CD4-positive, alpha-beta T cell treated with Interferon alpha-2 for 1 hour (primary cell): ENCODE measurements around the gene CHRNB2.

Source experiments
- DNase-seq, 2 donors: peaks; one replicate each; pipeline ENCODE4 v3.0.0-alpha.2; 2020 to 2022

CHRNB2 gene

DNA sequence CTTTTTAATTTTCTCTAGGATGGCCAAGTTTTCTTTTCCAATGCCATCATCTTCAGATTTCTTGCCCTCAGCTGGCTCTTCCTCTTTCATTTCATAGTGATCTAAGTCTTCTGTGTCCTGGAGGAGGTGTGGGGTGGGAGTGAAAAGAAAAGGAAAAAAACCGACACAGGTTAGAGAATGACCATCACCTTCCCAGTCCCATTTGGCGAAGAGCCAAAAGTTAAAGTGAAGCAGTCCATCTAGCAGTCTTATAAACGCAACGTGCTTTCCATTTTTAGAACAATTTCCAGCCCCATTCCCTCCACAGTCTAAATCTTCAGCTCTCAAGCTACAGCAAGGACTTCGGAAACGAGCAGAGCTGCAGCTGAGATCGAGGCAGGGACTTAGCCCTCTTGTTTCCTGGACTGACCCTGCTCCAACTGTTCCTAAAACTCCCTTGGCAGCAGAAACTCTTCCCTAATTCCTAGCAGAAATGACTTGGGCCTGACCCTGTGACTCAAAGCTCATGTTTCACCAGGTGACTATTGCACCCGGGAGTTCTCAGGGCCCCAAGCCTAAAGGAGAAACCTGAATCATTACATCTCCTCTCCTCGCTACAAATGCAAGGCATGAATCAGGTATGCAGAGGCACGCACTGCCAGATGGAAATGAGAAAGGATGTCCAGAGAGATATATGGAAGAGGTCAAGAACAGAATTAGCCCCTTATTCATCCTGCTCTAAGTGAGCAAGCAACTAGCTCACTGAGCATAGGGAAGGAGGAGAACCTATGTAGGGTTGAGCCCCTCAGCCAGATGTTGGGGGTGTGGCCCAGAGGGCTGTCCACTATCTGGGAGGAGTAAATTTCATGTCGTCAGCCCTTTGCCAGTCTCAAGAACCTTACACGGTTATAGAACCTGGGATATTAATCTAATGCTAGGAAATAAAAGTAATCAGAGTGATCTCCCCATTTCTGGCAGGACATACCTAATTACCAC lies 14.2 kb upstream of the CHRNB2 start:
- no peak for DNase-seq

DNA sequence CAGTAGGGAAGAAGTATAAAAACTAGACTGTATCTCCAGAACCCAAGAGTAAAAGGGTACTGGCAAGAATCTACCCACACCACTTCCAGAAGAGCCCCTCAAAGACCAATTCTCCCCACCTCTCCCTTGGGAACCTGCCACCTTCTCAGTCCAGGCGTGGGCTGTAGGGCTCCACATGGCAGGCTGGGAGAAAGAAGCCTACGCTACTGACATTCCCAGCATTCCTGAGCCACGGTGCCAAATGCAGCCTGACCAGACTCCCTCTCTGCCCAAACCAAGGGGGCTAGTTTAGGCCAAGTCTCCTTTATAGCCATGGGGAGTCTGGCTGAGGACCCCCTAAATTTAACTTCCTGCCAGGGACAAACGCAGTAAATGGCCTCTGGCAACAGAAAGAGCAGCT lies 11.2 kb upstream of the CHRNB2 start:
- DNase-seq, result no peak

DNA sequence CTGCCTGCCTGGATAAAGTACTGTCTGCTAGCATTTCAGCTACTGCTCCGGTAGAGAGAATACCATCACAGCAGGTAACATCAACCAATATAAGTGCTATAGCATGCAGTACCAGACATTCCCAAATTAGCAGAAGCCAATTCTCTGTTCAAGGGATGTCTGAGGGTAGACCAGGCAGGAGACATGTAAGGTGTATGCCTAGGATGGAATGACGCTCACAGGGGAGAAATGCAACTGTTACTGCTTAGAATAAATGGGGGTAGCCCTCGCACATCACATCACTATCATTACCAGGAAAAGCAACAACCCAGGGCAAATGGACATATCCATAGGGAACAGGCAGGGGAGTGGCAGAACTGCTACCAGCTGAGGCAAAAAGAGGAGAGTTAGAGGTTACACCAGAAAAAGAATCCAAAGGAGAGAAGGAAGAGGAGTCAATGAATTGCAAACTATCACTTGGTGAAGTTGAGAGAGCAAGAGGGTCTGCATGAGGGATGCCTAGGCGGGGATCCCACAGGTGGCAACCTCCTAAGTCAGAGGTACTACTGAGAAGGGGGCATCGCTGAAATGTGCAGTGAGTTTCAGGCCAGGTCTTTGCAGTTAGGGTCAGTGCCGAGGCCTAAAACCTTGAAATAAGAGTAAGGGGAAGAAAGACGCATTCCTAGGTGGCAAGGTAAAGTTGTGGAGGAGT lies 10.2 kb upstream of the CHRNB2 start:
- DNase-seq, result no peak

DNA sequence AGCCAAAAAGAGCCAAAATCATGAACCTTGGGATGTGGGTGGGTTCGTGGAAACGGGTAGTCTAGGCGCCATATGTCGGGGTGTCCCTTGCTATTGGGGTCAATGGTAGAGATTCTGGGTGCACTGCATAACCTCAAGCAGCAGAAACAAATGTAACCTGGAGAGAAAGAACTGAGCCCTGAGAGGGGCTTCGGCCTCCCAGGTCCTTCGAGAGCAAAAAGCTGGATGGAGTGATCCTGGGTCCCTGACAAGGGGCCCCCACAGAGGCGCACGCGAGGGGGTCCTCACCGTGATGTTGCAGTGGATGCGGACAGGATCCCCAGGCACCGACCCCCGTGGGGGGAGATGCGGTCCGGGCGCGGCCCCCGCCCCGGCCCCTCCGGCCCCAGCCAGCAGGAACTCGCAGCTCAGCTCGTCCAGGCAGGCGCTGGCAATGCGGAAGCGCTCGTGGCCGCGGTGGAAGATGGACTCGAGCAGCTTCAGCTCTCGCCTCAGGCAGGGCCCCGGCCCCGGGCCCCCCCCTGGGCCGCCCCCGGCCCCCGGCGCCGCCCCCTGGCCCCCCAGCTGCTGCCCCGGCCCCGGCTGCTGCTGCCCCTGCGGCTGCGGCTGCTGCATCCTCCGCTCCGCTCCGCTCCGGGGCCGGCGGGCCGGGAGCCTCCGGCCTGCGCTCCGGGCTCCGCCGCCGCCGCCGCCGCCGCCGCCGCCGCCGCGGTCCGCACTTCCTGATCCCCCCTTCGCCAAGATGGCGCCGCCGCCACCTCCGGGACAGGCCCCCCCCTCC lies 9.4 kb upstream of the CHRNB2 start, which contains the start of gene UBE2Q1:
UBE2Q1 (minus strand) TSS at position 724 of the 781 bp plus-strand sequence; CDS start at position 615, 109 bp downstream.
- peak in 1 of 2 donors; percentile 28 for DNase-seq

DNA sequence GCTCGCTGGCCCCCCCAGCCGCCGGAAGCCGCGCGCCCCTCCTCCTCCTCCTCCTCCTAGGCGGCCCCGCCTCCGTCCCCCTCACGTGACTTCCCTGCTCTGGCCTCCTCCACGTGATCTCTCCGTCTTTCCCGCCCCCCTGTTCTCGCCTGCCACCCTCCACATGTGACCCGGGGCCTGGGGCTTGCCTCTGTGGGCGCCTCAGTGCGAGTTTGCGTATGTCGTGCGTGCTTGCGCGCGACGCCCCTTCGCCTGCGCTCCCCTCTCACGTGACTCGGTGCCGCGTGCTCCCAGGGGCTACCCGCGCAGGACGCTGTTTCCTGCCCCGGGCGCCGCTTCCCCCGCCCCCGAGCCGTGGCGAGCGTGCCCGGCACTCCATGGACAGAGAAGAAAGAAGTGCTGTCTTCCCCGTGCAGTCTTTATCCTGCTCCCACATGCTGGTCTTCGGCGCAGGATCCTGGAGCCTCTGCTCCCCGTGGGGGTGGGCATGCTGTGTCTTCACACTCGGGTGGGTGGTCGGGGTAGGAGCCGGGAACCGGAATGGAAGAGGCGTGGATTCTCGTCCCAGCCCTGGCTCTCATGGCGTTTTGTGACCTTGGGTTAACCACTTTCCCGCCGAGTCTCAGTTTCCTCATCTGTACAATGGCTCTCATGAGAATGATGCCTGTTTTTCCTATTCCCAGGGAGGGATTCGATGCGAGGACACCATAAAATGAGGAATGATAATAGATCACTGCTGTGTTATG lies 8.7 kb upstream of the CHRNB2 start:
- DNase-seq, result peak; percentile 100

DNA sequence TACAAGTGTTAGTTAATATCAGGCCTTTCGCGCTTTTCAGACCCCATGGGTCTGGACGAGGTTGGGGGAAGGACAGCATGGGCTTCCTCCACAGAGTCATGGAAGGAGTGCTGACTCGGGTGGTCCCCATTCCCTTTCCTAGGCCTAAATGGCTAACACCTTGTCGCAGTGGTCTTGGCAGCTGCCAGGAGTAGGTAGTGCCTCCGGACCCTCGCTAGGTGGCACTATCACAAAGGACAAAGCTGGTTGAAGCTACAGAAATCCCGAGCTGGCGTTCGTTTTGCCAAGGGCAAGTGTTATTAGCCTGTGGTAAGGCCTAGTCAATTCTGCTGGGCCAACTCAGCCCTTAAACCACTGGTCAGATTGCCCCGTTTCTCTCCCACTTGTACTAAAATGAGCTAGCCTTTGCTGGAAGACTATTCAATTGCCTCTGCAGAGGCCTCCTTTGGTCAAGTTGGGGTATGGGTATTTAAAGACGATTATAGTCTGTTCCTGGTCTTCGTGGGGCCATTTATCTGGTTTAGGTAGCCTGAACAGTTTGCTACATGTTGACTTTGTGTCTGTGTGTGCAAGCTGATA lies 8.0 kb upstream of the CHRNB2 start:
- DNase-seq, result peak; percentile 85 to 89

DNA sequence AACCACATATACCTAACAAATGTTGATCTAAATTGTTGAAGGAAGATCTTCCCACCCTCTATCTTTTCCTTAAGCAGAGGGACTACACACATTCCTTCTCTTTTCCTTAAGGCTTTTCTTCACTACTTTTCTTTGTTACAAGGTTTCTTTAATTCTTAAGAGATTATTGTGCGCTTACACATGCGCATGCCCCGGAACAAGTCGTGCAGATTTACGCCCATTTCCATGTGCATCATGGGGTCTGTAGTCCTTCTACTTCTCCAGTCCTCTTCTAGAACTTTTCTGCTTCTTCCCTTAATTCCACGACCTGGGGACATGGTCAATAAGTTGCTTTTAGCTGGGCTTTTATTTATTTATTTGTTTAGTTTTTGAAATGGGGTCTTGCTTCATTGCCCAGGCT lies 1.7 kb upstream of the CHRNB2 start:
- no peak for DNase-seq

DNA sequence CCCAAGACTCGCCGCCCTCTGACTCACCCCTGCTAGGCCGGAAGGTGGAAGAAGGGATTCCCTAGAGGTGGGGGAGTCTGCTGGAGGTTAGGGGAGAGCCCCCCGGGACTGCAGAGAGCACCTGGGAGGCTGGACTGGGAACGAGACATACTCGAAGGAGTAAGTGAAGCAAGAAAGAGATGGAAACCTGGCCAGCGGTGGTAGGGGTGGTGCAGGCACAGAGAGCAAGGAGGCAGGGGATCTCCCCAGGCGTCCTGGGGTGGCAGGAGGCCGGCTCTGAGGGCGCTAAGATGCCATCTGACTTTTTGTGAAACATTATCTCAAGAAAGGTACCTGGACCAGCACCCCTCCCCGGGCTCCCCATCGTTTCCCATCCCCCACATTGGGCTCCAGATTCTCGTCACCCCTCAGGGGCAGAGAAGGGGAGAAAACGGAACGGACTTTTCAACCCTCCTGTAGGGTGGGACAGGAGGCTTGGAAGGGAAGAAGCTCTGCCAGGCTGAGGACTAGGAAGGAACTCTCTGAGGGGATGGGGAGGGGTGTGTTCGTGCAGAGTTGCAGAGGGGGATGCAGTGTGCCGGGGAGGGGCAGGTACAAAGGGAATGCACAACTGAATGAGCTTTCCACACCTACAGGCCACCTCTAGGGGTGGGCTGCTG lies 708 bp downstream of the CHRNB2 start:
- DNase-seq, result no peak

DNA sequence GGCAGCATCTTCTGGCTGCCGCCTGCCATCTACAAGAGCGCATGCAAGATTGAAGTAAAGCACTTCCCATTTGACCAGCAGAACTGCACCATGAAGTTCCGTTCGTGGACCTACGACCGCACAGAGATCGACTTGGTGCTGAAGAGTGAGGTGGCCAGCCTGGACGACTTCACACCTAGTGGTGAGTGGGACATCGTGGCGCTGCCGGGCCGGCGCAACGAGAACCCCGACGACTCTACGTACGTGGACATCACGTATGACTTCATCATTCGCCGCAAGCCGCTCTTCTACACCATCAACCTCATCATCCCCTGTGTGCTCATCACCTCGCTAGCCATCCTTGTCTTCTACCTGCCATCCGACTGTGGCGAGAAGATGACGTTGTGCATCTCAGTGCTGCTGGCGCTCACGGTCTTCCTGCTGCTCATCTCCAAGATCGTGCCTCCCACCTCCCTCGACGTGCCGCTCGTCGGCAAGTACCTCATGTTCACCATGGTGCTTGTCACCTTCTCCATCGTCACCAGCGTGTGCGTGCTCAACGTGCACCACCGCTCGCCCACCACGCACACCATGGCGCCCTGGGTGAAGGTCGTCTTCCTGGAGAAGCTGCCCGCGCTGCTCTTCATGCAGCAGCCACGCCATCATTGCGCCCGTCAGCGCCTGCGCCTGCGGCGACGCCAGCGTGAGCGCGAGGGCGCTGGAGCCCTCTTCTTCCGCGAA lies 3.8 kb downstream of the CHRNB2 start:
- no peak for DNase-seq

DNA sequence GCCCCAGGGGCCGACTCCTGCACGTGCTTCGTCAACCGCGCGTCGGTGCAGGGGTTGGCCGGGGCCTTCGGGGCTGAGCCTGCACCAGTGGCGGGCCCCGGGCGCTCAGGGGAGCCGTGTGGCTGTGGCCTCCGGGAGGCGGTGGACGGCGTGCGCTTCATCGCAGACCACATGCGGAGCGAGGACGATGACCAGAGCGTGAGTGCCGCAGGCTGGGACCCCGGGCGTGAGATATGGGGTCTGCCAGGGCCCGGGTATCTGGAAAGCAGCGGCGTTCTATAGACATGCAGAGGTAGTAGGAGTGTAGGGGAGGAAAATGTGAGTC lies 4.3 kb downstream of the CHRNB2 start:
- no peak for DNase-seq

DNA sequence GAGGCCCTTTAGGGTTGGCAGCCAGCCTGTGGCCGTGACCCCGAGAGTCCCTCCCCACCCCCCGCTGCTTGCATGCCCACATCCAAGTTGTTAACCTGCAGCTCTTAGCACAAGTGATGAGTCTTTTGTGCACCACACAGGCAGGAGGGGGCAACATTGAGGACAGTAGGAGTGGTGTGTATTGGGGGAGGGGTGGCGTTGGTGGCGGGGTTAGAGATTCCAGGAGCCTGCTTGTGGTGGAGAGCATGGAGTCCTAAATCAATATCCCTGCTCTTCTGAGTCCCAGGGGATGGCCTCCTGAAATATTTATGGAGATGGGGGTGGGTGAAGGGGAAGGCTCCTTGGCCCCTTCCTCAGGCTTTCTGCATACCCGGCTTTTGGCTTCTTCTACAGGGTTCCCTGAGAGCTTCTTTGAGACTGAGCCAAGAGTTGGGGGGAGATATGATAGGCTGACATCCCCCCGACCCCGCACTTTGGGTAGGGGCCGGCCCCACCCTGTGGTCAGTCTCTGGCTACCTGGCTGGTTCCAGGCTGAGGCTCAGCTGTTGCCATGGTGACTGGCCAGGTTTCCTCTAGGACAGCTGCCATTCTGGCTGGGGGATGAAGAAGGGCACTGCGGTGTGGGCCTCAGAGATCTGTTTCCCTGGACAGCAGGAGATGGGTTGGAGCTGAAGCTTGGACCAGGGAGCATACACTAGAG lies 5.0 kb downstream of the CHRNB2 start:
- DNase-seq, result no peak

DNA sequence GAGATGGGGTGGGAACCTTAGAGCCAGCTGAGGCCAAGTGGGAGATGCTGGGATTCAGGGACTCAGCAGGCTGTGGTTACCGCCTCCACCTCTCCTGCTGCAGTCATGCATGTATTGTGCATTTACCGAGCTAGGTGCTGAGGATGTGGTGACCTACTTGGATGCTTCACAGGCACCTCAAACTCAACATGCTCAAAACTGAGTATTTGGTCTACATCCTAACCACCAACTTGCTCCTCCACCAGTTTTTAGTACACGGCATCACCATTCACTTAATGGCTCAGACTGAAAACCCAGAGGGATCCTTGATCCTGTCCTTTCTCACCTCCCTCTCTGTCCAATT lies 5.6 kb downstream of the CHRNB2 start:
- DNase-seq, result no peak

DNA sequence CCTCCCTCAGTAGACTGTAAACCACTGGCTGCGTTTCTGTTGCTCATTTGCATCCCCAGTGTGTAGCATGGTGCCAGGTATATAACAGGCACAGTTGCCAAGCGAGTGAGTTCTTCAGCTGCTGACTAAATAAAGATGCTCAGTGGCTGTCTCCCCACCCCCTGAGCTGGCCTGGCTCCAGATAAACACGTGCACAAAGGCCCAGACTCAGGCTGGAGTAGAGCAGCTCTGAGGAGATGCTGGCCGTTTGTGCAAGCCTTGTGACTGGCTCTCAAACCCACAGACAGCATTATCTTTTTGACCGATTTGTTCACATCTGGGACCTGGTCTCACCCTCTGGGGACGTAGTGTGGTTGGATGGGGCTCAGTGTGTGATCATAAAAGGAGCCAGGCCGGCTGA lies 7.1 kb downstream of the CHRNB2 start:
- no peak for DNase-seq

DNA sequence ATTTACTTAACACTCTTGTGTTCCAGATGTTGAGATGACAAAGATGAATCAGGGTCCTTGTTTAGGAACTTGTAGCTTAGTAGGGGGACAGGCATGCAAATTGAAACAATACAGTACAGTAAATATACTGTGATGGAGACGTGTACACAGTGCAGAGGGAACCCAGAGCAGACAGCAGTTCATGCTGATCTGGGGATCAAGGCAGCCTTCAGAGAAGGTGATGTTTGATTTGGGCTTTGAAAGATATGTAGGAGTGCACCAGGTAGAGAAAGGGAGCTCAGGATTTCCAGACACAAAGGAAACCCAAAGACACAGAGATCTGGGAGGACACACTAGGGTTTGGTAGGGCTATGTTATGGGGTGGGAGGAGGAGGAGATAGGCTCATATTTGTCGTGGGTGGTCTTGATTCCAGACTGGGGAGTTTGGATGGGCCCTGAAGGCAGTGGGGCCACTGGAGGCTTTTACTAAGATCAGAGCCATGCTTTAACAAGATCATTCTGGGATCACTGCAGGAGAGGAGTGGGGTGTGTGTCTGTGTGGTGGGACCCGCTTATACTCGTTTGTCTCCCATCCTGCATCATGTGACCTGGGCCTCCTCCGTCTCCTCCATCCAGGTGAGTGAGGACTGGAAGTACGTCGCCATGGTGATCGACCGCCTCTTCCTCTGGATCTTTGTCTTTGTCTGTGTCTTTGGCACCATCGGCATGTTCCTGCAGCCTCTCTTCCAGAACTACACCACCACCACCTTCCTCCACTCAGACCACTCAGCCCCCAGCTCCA lies 7.8 kb downstream of the CHRNB2 start:
- no peak for DNase-seq

DNA sequence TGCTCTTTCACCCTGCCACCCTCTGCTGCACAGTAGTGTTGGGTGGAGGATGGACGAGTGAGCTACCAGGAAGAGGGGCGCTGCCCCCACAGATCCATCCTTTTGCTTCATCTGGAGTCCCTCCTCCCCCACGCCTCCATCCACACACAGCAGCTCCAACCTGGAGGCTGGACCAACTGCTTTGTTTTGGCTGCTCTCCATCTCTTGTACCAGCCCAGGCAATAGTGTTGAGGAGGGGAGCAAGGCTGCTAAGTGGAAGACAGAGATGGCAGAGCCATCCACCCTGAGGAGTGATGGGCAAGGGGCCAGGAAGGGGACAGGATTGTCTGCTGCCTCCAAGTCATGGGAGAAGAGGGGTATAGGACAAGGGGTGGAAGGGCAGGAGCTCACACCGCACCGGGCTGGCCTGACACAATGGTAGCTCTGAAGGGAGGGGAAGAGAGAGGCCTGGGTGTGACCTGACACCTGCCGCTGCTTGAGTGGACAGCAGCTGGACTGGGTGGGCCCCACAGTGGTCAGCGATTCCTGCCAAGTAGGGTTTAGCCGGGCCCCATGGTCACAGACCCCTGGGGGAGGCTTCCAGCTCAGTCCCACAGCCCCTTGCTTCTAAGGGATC lies 8.5 kb downstream of the CHRNB2 start:
- no peak for DNase-seq

DNA sequence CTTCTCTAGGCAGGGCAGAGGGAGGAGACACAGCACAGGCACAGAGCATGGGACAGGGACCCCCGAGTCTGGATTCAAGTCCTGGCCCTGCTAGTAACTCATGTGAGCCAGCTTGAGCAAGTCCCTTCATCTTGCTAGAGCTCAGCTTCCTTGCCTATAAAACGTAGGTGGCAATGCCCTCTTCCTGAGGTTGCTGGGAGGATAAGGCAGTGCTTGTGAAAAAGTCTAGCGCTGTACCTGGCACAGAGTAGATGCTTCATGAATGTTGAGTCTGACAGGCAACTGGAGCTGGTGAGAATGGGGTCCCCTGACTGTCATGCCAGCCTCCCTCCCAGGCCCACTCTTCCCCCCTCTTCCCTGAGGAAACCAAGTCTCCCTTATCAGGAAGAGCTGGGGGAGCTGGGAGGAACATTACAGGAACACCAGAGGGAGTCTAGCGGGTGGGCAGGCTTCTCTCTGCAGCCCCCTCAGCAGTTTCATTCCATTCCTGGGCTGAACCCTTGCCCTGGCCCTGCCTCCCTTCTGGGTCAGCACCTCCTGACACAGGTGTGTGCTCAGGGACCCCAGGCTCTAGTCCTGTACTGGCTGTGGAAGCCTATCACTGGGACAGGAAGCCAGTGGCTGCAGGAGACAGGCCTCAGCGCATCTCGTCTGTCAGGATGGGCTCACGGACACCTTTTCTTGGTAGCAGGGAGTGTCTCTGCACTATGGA lies 9.9 kb downstream of the CHRNB2 start:
- DNase-seq, result no peak

DNA sequence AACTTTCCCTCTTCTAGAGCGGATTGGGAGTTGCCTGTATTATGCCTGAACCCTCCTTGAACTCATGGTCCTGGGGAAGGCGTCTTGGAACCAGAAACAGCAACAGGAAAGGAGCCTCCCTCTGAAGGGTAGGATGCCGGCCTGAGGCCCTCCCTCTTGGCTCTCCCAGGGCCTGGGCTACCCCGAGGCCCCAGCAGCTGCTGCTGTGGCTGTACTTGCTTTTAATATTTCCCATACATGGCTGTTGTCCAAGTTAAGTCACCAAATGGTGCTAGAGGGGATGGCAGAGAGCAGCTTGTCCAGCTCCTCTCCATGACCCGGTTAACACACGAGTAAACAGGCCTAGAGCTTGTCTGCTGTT lies 10.5 kb downstream of the CHRNB2 start:
- DNase-seq, result no peak

DNA sequence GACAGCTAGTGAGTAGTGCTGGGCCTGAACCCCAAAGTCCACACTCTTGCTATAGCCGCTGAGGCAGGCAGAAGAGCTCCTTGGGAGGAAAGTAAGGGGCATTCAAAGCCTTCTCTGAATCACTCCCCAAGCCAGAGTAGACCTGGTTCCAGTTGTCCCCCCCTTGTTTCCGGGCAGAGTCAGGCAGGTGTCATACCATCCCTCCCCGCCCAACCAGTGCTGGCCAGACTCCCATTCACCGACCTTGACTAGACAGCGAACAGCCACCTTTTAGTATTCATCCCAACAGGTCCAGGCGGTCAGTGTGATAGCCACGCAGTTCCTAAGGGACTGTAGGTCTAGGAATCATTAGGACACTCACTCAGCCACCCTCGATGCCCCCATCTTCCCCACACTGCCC lies 11.8 kb downstream of the CHRNB2 start:
- DNase-seq, result no peak

DNA sequence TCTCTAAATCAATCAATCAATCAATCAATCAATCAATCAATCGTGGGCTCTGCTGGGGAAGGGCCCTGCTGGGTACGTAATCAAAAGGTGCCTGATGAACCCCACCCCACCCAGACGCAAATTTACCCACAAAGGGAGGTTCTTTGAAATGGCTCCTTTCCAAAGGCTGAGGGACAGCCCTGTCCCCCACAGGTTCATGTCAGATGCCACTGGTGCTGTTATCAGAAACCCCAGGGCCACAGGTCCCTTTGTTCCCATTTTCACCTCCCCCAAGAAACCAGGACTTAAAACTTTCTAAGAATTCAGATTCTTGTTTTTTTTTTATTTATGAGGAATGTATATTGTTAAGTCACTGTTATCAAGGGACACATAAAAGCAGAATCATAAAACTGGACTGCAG lies 14.2 kb downstream of the CHRNB2 start:
- no peak for DNase-seq
